ENCODE results near the gene CNTNAP2.
A peak's percentile ranks its signal among the peaks of the same experiment; 100 is the strongest.

The CNTNAP2 gene

DNA sequence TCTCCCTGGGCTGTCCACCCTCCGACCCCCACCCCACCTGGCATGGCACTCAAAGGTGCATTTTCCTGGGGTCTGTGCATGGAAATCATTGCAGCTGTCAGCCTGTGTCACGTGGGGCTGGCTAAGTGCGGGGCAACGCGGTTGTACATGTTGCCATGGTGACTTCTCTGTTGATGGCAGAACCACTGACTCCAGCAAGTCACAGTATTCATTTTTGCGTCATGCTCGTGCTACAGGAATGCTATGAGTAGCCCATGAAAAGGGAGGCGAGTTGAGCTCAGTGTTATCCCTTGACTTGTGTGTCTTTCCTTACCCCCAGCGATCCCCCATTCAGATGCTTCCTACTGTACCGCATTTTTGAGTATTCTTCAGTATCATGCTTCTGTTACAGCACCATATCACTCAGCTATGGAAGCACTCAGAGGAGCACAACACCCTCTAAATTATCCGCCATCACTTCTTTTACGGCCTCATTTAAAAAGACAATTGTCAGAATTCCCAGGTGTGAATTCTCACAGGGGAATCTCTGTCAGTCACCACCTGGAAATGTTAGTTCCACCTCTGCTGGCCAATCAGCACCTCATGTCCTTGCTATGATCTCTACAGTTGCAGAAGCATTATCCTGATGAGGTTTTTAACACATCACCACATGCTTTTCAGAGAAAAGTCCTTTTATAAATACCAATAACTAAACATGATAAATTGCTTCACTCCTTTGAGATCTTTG lies 2279.6 kb downstream of the CNTNAP2 start:
- Histone ChIP-seq H2BK120ac (ENCODE audit: low read depth, low read length) (no peak overlapping the region), H4K8ac (ENCODE audit: low read depth, low read length) (no peak overlapping the region), H3K56ac (ENCODE audit: low read length) (peak overlapping the region; percentile 26), H2AK5ac (ENCODE audit: low read length) (no peak overlapping the region), H4K5ac (ENCODE audit: low read length) (no peak overlapping the region), H3K9ac (ENCODE audit: low read length) (no peak overlapping the region), H3K79me2 (ENCODE audit: control insufficient read depth, insufficient read depth, low read length) (peaks cover 17% of the 10 kb centered on the region), H3K18ac (ENCODE audit: low read length) (no peak overlapping the region), H3K27me3 (ENCODE audit: insufficient read depth, low read length, poor library complexity) (no peaks in the 10 kb centered on the region), H3K23ac (ENCODE audit: low read length) (peak overlapping the region; percentile 9), H2BK15ac (replicated peaks; ENCODE audit: low read depth) (no peak overlapping the region), H3K4me2 (ENCODE audit: low read length) (no peak overlapping the region), H3K27ac (ENCODE audit: low read depth, low read length) (no peak overlapping the region), H2BK5ac (ENCODE audit: low read length) (no peak overlapping the region), H3K79me1 (ENCODE audit: low read length) (peaks cover 10% of the 10 kb centered on the region), H3K36me3 (ENCODE audit: control insufficient read depth, insufficient read depth, low read length) (no peaks in the 10 kb centered on the region), H3K4me3 (ENCODE audit: low read length) (no peak overlapping the region), H3K4me1 (ENCODE audit: control insufficient read depth, low read depth, low read length) (peaks cover 14% of the 10 kb centered on the region), H3K4ac (ENCODE audit: low read depth, low read length) (no peak overlapping the region)
- WGBS (ENCODE audit: extremely low coverage, insufficient coverage, low lambda C conversion rate) = no CpG with 5 or more reads among the region's 12 CpGs
- peak; percentile 81 for DNase-seq

DNA sequence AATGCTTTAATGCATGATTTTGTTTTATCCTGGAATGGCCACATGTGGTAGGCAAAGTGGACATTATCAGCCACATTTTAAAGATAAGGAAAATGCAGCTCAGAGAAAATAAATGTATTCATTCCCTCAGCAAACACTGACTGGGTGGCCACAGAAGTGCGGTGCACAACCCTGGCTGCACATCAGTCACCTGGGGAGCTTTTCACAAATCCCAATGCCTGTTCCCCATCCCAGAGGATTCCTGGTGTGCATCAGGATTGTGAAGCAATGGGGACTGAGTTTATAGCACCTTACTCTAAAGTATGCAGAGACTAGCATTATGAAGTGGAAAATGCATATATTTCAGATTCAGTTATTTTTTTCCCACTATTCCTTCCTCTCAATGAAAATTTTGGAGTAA lies 2280.5 kb downstream of the CNTNAP2 start:
- Histone ChIP-seq H3K56ac (ENCODE audit: low read length) (no peak overlapping the region), H3K4me3 (ENCODE audit: low read length) (no peak overlapping the region), H2BK5ac (ENCODE audit: low read length) (no peak overlapping the region), H3K36me3 (ENCODE audit: control insufficient read depth, insufficient read depth, low read length) (no peaks in the 10 kb centered on the region), H3K79me1 (ENCODE audit: low read length) (peaks cover 10% of the 10 kb centered on the region), H3K18ac (ENCODE audit: low read length) (no peak overlapping the region), H3K4ac (ENCODE audit: low read depth, low read length) (no peak overlapping the region), H4K5ac (ENCODE audit: low read length) (no peak overlapping the region), H2BK15ac (replicated peaks; ENCODE audit: low read depth) (no peak overlapping the region), H3K23ac (ENCODE audit: low read length) (no peak overlapping the region), H3K9ac (ENCODE audit: low read length) (no peak overlapping the region), H3K4me1 (ENCODE audit: control insufficient read depth, low read depth, low read length) (peaks cover 14% of the 10 kb centered on the region), H3K27ac (ENCODE audit: low read depth, low read length) (no peak overlapping the region), H4K8ac (ENCODE audit: low read depth, low read length) (no peak overlapping the region), H3K79me2 (ENCODE audit: control insufficient read depth, insufficient read depth, low read length) (peaks cover 17% of the 10 kb centered on the region), H3K4me2 (ENCODE audit: low read length) (no peak overlapping the region), H3K27me3 (ENCODE audit: insufficient read depth, low read length, poor library complexity) (no peaks in the 10 kb centered on the region), H2AK5ac (ENCODE audit: low read length) (no peak overlapping the region), H2BK120ac (ENCODE audit: low read depth, low read length) (no peak overlapping the region)
- WGBS (ENCODE audit: extremely low coverage, insufficient coverage, low lambda C conversion rate) = no CpG with 5 or more reads among the region's 1 CpG
- no peak for DNase-seq

DNA sequence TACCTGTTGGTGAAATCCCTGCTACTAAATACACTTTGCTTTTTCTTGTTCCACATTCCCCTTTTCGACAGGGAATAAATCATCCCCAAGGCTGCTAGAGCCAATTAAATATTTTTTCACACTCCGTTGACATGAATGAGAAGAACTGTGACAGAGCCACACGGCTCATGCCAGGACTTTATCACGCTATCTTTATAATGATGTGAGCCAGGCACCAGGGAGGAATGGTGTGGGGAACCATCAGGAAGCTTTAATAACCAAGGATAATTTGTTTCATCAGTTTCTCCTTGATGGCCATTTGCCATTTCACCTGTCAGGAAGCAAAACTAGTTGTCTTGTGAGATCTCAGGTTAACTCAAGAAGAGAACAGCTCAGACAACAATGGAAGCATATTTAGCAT lies 2280.9 kb downstream of the CNTNAP2 start:
- H3K27ac ChIP-seq (ENCODE audit: low read depth, low read length) = no peak overlapping the region
- no peaks in the 10 kb centered on the region for H3K27me3 ChIP-seq (ENCODE audit: insufficient read depth, low read length, poor library complexity)
- H2BK5ac ChIP-seq (ENCODE audit: low read length) = no peak overlapping the region
- no peak overlapping the region for H4K8ac ChIP-seq (ENCODE audit: low read depth, low read length)
- whole genome bisulfite sequencing (ENCODE audit: extremely low coverage, insufficient coverage, low lambda C conversion rate) = no CpG with 5 or more reads among the region's 4 CpGs
- H2BK120ac ChIP-seq (ENCODE audit: low read depth, low read length) = no peak overlapping the region
- peaks cover 14% of the 10 kb centered on the region for H3K79me2 ChIP-seq (ENCODE audit: control insufficient read depth, insufficient read depth, low read length)
- H3K56ac ChIP-seq (ENCODE audit: low read length) = no peak overlapping the region
- H3K4me1 ChIP-seq (ENCODE audit: control insufficient read depth, low read depth, low read length) = peaks cover 14% of the 10 kb centered on the region
- no peak overlapping the region for H3K18ac ChIP-seq (ENCODE audit: low read length)
- no peak overlapping the region for H4K5ac ChIP-seq (ENCODE audit: low read length)
- no peak overlapping the region for H2AK5ac ChIP-seq (ENCODE audit: low read length)
- H3K4ac ChIP-seq (ENCODE audit: low read depth, low read length) = no peak overlapping the region
- H3K23ac ChIP-seq (ENCODE audit: low read length) = no peak overlapping the region
- no peaks in the 10 kb centered on the region for H3K36me3 ChIP-seq (ENCODE audit: control insufficient read depth, insufficient read depth, low read length)
- H2BK15ac ChIP-seq (replicated peaks; ENCODE audit: low read depth) = no peak overlapping the region
- DNase-seq = no peak
- H3K79me1 ChIP-seq (ENCODE audit: low read length) = peaks cover 10% of the 10 kb centered on the region
- no peak overlapping the region for H3K9ac ChIP-seq (ENCODE audit: low read length)
- H3K4me3 ChIP-seq (ENCODE audit: low read length) = no peak overlapping the region
- H3K4me2 ChIP-seq (ENCODE audit: low read length) = no peak overlapping the region

DNA sequence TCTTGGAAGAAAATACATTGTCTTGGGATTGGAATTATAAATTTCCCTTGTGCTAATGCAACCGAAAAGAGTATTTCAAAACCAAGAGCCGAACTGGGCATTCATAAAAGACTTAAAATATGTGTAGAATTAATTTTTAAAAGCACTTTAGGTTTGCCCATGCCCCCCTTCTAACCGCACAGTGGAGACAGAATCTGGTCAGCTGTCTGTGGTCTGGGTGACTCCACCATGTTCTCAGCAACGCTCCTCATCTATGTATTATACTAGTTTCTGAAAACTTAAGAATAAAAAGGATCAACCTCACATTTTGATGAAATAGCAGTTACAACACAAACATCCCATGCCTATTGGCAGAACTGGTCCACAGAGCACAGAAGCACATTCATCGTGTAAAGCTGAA lies 2281.4 kb downstream of the CNTNAP2 start:
- no peaks in the 10 kb centered on the region for H3K36me3 ChIP-seq (ENCODE audit: control insufficient read depth, insufficient read depth, low read length)
- H2BK120ac ChIP-seq (ENCODE audit: low read depth, low read length) = no peak overlapping the region
- no peak overlapping the region for H4K5ac ChIP-seq (ENCODE audit: low read length)
- no peak overlapping the region for H4K8ac ChIP-seq (ENCODE audit: low read depth, low read length)
- no peak overlapping the region for H2AK5ac ChIP-seq (ENCODE audit: low read length)
- peaks cover 14% of the 10 kb centered on the region for H3K79me2 ChIP-seq (ENCODE audit: control insufficient read depth, insufficient read depth, low read length)
- H3K27me3 ChIP-seq (ENCODE audit: insufficient read depth, low read length, poor library complexity) = no peaks in the 10 kb centered on the region
- H3K79me1 ChIP-seq (ENCODE audit: low read length) = peaks cover 10% of the 10 kb centered on the region
- no peak overlapping the region for H3K4ac ChIP-seq (ENCODE audit: low read depth, low read length)
- H3K9ac ChIP-seq (ENCODE audit: low read length) = no peak overlapping the region
- H2BK5ac ChIP-seq (ENCODE audit: low read length) = no peak overlapping the region
- no peak overlapping the region for H2BK15ac ChIP-seq (replicated peaks; ENCODE audit: low read depth)
- no peak overlapping the region for H3K4me2 ChIP-seq (ENCODE audit: low read length)
- no CpG with 5 or more reads among the region's 5 CpGs for WGBS (ENCODE audit: extremely low coverage, insufficient coverage, low lambda C conversion rate)
- H3K27ac ChIP-seq (ENCODE audit: low read depth, low read length) = no peak overlapping the region
- no peak overlapping the region for H3K56ac ChIP-seq (ENCODE audit: low read length)
- H3K23ac ChIP-seq (ENCODE audit: low read length) = no peak overlapping the region
- H3K18ac ChIP-seq (ENCODE audit: low read length) = no peak overlapping the region
- H3K4me3 ChIP-seq (ENCODE audit: low read length) = no peak overlapping the region
- peaks cover 14% of the 10 kb centered on the region for H3K4me1 ChIP-seq (ENCODE audit: control insufficient read depth, low read depth, low read length)
- no peak for DNase-seq

DNA sequence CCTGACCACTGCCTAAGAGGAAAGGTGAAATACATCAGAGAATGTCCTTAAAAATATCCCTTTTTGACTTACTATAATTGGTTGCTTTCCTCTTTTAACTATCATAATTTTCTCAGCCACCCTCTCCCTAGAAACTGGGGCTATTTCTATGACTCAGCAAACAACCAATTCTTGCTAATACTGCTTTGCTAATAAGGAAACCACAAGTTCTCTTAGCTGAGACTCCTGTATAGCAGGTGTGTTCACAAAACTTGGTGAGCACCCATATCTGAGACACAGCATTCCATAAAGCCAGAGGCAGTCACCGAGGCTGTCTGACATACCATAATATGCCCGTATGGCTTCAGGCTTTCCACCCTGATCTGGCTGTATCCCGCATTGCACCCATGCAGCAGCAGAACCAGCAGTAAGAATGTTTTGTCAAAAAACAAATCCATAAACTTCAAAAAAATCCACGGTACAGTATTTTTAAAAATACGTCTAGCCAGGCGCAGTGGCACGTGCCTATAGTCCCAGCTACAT lies 2282.3 kb downstream of the CNTNAP2 start:
- Histone ChIP-seq H3K36me3 (ENCODE audit: control insufficient read depth, insufficient read depth, low read length) (no peaks in the 10 kb centered on the region), H2BK120ac (ENCODE audit: low read depth, low read length) (no peak overlapping the region), H3K27ac (ENCODE audit: low read depth, low read length) (no peak overlapping the region), H2AK5ac (ENCODE audit: low read length) (no peak overlapping the region), H4K5ac (ENCODE audit: low read length) (no peak overlapping the region), H3K56ac (ENCODE audit: low read length) (no peak overlapping the region), H2BK5ac (ENCODE audit: low read length) (no peak overlapping the region), H3K79me1 (ENCODE audit: low read length) (peaks cover 10% of the 10 kb centered on the region), H3K4ac (ENCODE audit: low read depth, low read length) (no peak overlapping the region), H3K18ac (ENCODE audit: low read length) (no peak overlapping the region), H3K4me1 (ENCODE audit: control insufficient read depth, low read depth, low read length) (peaks cover 14% of the 10 kb centered on the region), H3K4me3 (ENCODE audit: low read length) (no peak overlapping the region), H3K27me3 (ENCODE audit: insufficient read depth, low read length, poor library complexity) (no peaks in the 10 kb centered on the region), H3K9ac (ENCODE audit: low read length) (no peak overlapping the region), H2BK15ac (replicated peaks; ENCODE audit: low read depth) (no peak overlapping the region), H3K4me2 (ENCODE audit: low read length) (no peak overlapping the region), H4K8ac (ENCODE audit: low read depth, low read length) (no peak overlapping the region), H3K23ac (ENCODE audit: low read length) (no peak overlapping the region), H3K79me2 (ENCODE audit: control insufficient read depth, insufficient read depth, low read length) (peaks cover 14% of the 10 kb centered on the region)
- whole genome bisulfite sequencing (ENCODE audit: extremely low coverage, insufficient coverage, low lambda C conversion rate) = no CpG with 5 or more reads among the region's 7 CpGs
- DNase-seq = no peak

- no peak overlapping the region for H2BK15ac ChIP-seq (replicated peaks; ENCODE audit: low read depth)
- H3K36me3 ChIP-seq (ENCODE audit: control insufficient read depth, insufficient read depth, low read length) = no peaks in the 10 kb centered on the region
- no peak overlapping the region for H3K56ac ChIP-seq (ENCODE audit: low read length)
- no peak overlapping the region for H2BK120ac ChIP-seq (ENCODE audit: low read depth, low read length)
- no peak overlapping the region for H2BK5ac ChIP-seq (ENCODE audit: low read length)
- H3K4me2 ChIP-seq (ENCODE audit: low read length) = no peak overlapping the region
- H3K4ac ChIP-seq (ENCODE audit: low read depth, low read length) = peak overlapping the region; percentile 3
- H3K4me1 ChIP-seq (ENCODE audit: control insufficient read depth, low read depth, low read length) = peaks cover 14% of the 10 kb centered on the region
- H2AK5ac ChIP-seq (ENCODE audit: low read length) = no peak overlapping the region
- H3K4me3 ChIP-seq (ENCODE audit: low read length) = no peak overlapping the region
- H3K18ac ChIP-seq (ENCODE audit: low read length) = peak overlapping the region; percentile 56
- H3K23ac ChIP-seq (ENCODE audit: low read length) = no peak overlapping the region
- WGBS (ENCODE audit: extremely low coverage, insufficient coverage, low lambda C conversion rate) = no CpG with 5 or more reads among the region's 14 CpGs
- no peak overlapping the region for H4K8ac ChIP-seq (ENCODE audit: low read depth, low read length)
- H3K9ac ChIP-seq (ENCODE audit: low read length) = no peak overlapping the region
- no peaks in the 10 kb centered on the region for H3K27me3 ChIP-seq (ENCODE audit: insufficient read depth, low read length, poor library complexity)
- H4K5ac ChIP-seq (ENCODE audit: low read length) = no peak overlapping the region
- peaks cover 18% of the 10 kb centered on the region for H3K79me2 ChIP-seq (ENCODE audit: control insufficient read depth, insufficient read depth, low read length)
- peaks cover 14% of the 10 kb centered on the region for H3K79me1 ChIP-seq (ENCODE audit: low read length)
- no peak for DNase-seq
- no peak overlapping the region for H3K27ac ChIP-seq (ENCODE audit: low read depth, low read length)
These were observed 2283.5 kb downstream of the CNTNAP2 start for GRCh38 chr7:148400101-148400500.
